HepG2 (cell line): ENCODE data around the gene DRC3. TPM values are rescaled to one million over a fixed set of nuclear protein-coding genes. Genes with fewer than 3 reads are reported as not detected.

Experiments
- ATAC-seq: fragments of 200-7000 bp; cut with Tn5 transposase; 3 replicates; pipeline ENCODE4 v1.9.1; 2020; ENCODE audit warnings: mild to moderate bottlenecking, moderate library complexity
- BruUV-seq: library from RNA; stranded (reverse); fragments of 400-500 nt; replicated peaks from 2 replicates; lab custom pipeline; 2021; lab: Mats Ljungman, UMichigan
- CTCF ChIA-PET: fragments of 300-600 bp; formaldehyde crosslinking; extraction: SDS; loops from one replicate; lab custom pipeline; 2021; ENCODE audit warnings: low total read pairs, inconsistent platforms, low intra/inter-chr PET ratio; lab: Yijun Ruan, JAX
- POLR2A ChIA-PET: fragments of 350-600 bp; sonication (Branson Sonifier 250); formaldehyde crosslinking; loops from one replicate; lab custom pipeline; 2020; ENCODE audit warnings: antibody characterized with exemption, inconsistent platforms; lab: Yijun Ruan, JAX
- DNase-seq: peaks from one replicate; pipeline ENCODE4 v3.0.0-alpha.2; 2015; ENCODE audit warnings: low spot score
- FAIRE-seq: peaks from 3 replicates; lab custom pipeline; 2011; peaks lifted over from hg19 to GRCh38; lab: Jason Lieb, UNC
- H2AFZ ChIP-seq: one replicate; pipeline ENCODE4 v1.6.1; 2011; ENCODE audit warnings: low read length, inconsistent platforms
- H3K27ac ChIP-seq: fragments of 300-600 bp; 3 replicates; pipeline ENCODE4 v1.8.0; 2011; ENCODE audit warnings: mixed run types, mild to moderate bottlenecking, mixed read lengths, low read length, inconsistent platforms; ENCODE audit not compliant: insufficient read depth; ENCODE audit errors: extremely low read length
- H3K27me3 ChIP-seq, 2 experiments: fragments of 200-600 bp in 1 of 2; 2 replicates in 1 of 2; 3 replicates in 1 of 2; pipeline versions ENCODE4 v1.6.0 to v1.8.0; 2011; ENCODE audit warnings: low read length in 2 of 2, mild to moderate bottlenecking in 2 of 2, moderate library complexity in 2 of 2, inconsistent platforms in 1 of 2; ENCODE audit not compliant: insufficient read depth in 2 of 2, control insufficient read depth in 1 of 2
- H3K36me3 ChIP-seq, 2 experiments: fragments of 200-600 bp in 1 of 2; replicated peaks in 1 of 2; 2 replicates in 1 of 2; 3 replicates in 1 of 2; pipeline versions ENCODE4 v1.5.1 to v1.8.0; 2011; ENCODE audit warnings: low read length in 2 of 2, inconsistent platforms in 1 of 2; ENCODE audit not compliant: insufficient read depth in 2 of 2, control insufficient read depth in 1 of 2
- H3K4me1 ChIP-seq: 2 replicates; pipeline ENCODE4 v1.5.1; 2012; ENCODE audit warnings: low read length, inconsistent platforms; ENCODE audit not compliant: insufficient read depth
- H3K4me2 ChIP-seq: 2 replicates; pipeline ENCODE4 v1.6.0; 2011; ENCODE audit warnings: low read depth, low read length, inconsistent platforms
- H3K4me3 ChIP-seq, 3 experiments: fragments of 200-600 bp in 1 of 3; sonication (generic), shearing (Covaris generic) in 1 of 3; replicated peaks in 1 of 3; 2 replicates each; pipeline ENCODE4 v1.5.1; 2011 to 2016; ENCODE audit warnings: low read length in 3 of 3, inconsistent platforms in 2 of 3, low read depth in 2 of 3, mild to moderate bottlenecking in 2 of 3, control low read depth in 1 of 3, mixed read lengths in 1 of 3; ENCODE audit not compliant: insufficient read depth in 1 of 3
- H3K79me2 ChIP-seq: one replicate; pipeline ENCODE4 v1.6.1; 2011; ENCODE audit warnings: low read length, inconsistent platforms; ENCODE audit not compliant: insufficient read depth
- H3K9ac ChIP-seq: 2 replicates; pipeline ENCODE4 v1.6.0; 2011; ENCODE audit warnings: mild to moderate bottlenecking, low read depth, low read length, inconsistent platforms; ENCODE audit not compliant: insufficient read depth
- H3K9me3 ChIP-seq: 2 replicates; pipeline ENCODE4 v1.5.1; 2012; ENCODE audit warnings: mild to moderate bottlenecking, low read length
- H4K20me1 ChIP-seq: 2 replicates; pipeline ENCODE4 v1.6.0; 2011; ENCODE audit warnings: inconsistent platforms, mild to moderate bottlenecking, low read length, moderate library complexity; ENCODE audit not compliant: insufficient read depth
- HMGXB3 ChIP-seq: sonication (generic); formaldehyde crosslinking; IDR thresholded peaks from 2 replicates; pipeline ENCODE4 v1.4.0; 2020; ENCODE audit warnings: missing genetic modification reagents, borderline replicate concordance
- KDM4B ChIP-seq: sonication (generic); formaldehyde crosslinking; IDR thresholded peaks from 2 replicates; pipeline ENCODE4 v1.4.0; 2020; ENCODE audit warnings: missing genetic modification reagents
- KLF16 ChIP-seq, 2 experiments: sonication (generic) in 1 of 2; formaldehyde crosslinking in 1 of 2; IDR thresholded peaks; 2 replicates each; pipeline versions ENCODE4 v1.6.1 to v1.8.0; 2016 to 2023; ENCODE audit warnings: missing genetic modification reagents in 2 of 2, missing compliant biosample characterization in 1 of 2
- NFE2 ChIP-seq: sonication (generic); formaldehyde crosslinking; IDR thresholded peaks from 2 replicates; pipeline ENCODE4 v1.4.0; 2020; ENCODE audit warnings: missing genetic modification reagents
- NR2C2 ChIP-seq: sonication (generic); formaldehyde crosslinking; IDR thresholded peaks from 2 replicates; pipeline ENCODE4 v1.4.0; 2020; ENCODE audit warnings: missing genetic modification reagents, mild to moderate bottlenecking, moderate library complexity, borderline replicate concordance
- POLR2AphosphoS5 ChIP-seq: IDR thresholded peaks from 2 replicates; pipeline ENCODE4 v1.6.1; 2012; ENCODE audit warnings: low read depth, low read length
- SOX5 ChIP-seq: IDR thresholded peaks from 2 replicates; pipeline ENCODE4 v1.6.1; 2016; ENCODE audit warnings: borderline replicate concordance
- XBP1 ChIP-seq: sonication (generic); formaldehyde crosslinking; IDR thresholded peaks from 2 replicates; pipeline ENCODE4 v1.5.0; 2020; ENCODE audit warnings: missing genetic modification reagents
- ZBTB3 ChIP-seq: sonication (generic); formaldehyde crosslinking; IDR thresholded peaks from 2 replicates; pipeline ENCODE4 v1.4.0; 2020; ENCODE audit warnings: low read depth, mild to moderate bottlenecking, moderate library complexity, missing genetic modification reagents, borderline replicate concordance
- ZFAT ChIP-seq: sonication (generic); formaldehyde crosslinking; conservative IDR thresholded peaks from 2 replicates; pipeline ENCODE4 v1.8.1; 2023; ENCODE audit warnings: missing genetic modification reagents, inconsistent platforms
- ZNF20 ChIP-seq: sonication (generic); formaldehyde crosslinking; IDR thresholded peaks from 2 replicates; pipeline ENCODE4 v1.4.0; 2020; ENCODE audit warnings: mild to moderate bottlenecking, moderate library complexity, missing genetic modification reagents
- ZNF446 ChIP-seq: sonication (generic); formaldehyde crosslinking; IDR thresholded peaks from 2 replicates; pipeline ENCODE4 v1.5.0; 2020; ENCODE audit warnings: mild to moderate bottlenecking, missing genetic modification reagents
- ZNF496 ChIP-seq: sonication (generic); formaldehyde crosslinking; IDR thresholded peaks from 2 replicates; pipeline ENCODE4 v1.8.1; 2023; ENCODE audit warnings: mild to moderate bottlenecking, moderate library complexity, missing genetic modification reagents; ENCODE audit not compliant: insufficient replicate concordance
- ZNF766 ChIP-seq: sonication (generic); formaldehyde crosslinking; IDR thresholded peaks from 2 replicates; pipeline ENCODE4 v1.5.0; 2020; ENCODE audit warnings: missing genetic modification reagents, borderline replicate concordance
- ZNF850 ChIP-seq: sonication (generic); formaldehyde crosslinking; conservative IDR thresholded peaks from 2 replicates; pipeline ENCODE4 v1.9.0; 2021; ENCODE audit warnings: mild to moderate bottlenecking, missing genetic modification reagents
- WGBS: methylation state at CpG from one replicate; pipeline ENCODE4 v1.1.6; 2017; ENCODE audit warnings: low lambda C conversion rate; 5-methylcytosine and 5-hydroxymethylcytosine counted together
- in situ Hi-C: cut with HindIII; loops from 2 replicates; pipeline ENCODE4 v1.10.0; 2017; ENCODE audit warnings: low pct_unique_long_range_greater_than_20kb; ENCODE audit not compliant: extremely low pct_ligation_motif_present
- intact Hi-C: fragments of 100-400 bp; cut with micrococcal nuclease; formaldehyde crosslinking; loops from one replicate; pipeline ENCODE4 v1.10.0; 2022; ENCODE audit not compliant: unreplicated experiment
- polyA plus RNA-seq, 8 experiments: library from polyadenylated mRNA; depleted of rRNA in 3 of 8; stranded (reverse) in 7 of 8; unstranded in 1 of 8; fragments of >200 nt; fragmentation: Illumina TruSeq in 4 of 8; extraction: Trizol in 4 of 8; gene quantifications; 2 replicates each; pipeline versions ENCODE4 v1.2.1 to v1.2.3, GENCODE V29; 2011 to 2016; ENCODE audit warnings: low read depth in 4 of 8, missing spikeins in 1 of 8, mixed read lengths in 1 of 8; ENCODE audit not compliant: insufficient read depth in 1 of 8
- total RNA-seq, 5 experiments: library from RNA; depleted of rRNA; stranded (reverse); fragments of >200 nt; fragmentation: Illumina TruSeq; extraction: Trizol; gene quantifications; 2 replicates each; pipeline ENCODE4 v1.2.3, GENCODE V29; 2016; ENCODE audit warnings: low read depth in 1 of 5
- TF ChIP-seq, protein P1 (sequence below): sonication (generic); formaldehyde crosslinking; conservative IDR thresholded peaks from 2 replicates; pipeline ENCODE4 v1.4.0; 2020; ENCODE audit warnings: missing genetic modification reagents

The DRC3 gene
- total and polyA plus RNA-seq, 2 of the 13 experiments (the other 11 are each of a cell fraction or from before 2014, with no cell fraction given): 0.53 to 0.87 TPM

- FAIRE-seq (no peak), ATAC-seq (no peak), DNase-seq (no peak)
- TF ChIP-seq ZBTB3 (no peak), POLR2AphosphoS5 (no peak), KDM4B (no peak), XBP1 (CRISPR knock-in tag) (no peak), HMGXB3 (no peak), ZNF20 (CRISPR knock-in tag) (no peak), NR2C2 (CRISPR knock-in tag) (no peak), ZNF766 (CRISPR knock-in tag) (no peak), NFE2 (no peak), KLF16 (CRISPR knock-in tag; IDR thresholded peaks at IDR 0.05) (no peak), ZNF446 (no peak), ZNF850 (no peak), SOX5 (no peak), ZNF496 (no peak), ZFAT (no peak)
- TF ChIP-seq, protein P1, sequence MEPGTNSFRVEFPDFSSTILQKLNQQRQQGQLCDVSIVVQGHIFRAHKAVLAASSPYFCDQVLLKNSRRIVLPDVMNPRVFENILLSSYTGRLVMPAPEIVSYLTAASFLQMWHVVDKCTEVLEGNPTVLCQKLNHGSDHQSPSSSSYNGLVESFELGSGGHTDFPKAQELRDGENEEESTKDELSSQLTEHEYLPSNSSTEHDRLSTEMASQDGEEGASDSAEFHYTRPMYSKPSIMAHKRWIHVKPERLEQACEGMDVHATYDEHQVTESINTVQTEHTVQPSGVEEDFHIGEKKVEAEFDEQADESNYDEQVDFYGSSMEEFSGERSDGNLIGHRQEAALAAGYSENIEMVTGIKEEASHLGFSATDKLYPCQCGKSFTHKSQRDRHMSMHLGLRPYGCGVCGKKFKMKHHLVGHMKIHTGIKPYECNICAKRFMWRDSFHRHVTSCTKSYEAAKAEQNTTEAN: no peak
- Histone ChIP-seq H3K4me3 (no peak overlapping the region), H2AFZ (no peak overlapping the region), H3K79me2 (no peaks in the 10 kb centered on the region), H3K9ac (no peak overlapping the region), H3K27me3 (no peaks in the 10 kb centered on the region), H3K9me3 (no peaks in the 10 kb centered on the region), H3K27ac (no peak overlapping the region), H3K4me1 (peaks cover 52% of the 10 kb centered on the region), H4K20me1 (no peaks in the 10 kb centered on the region), H3K36me3 (no peaks in the 10 kb centered on the region), H3K4me2 (no peak overlapping the region)
- in situ Hi-C loops: no loop called here
- CTCF ChIA-PET: no interaction called here
- 97% methylated on average over 5 of the region's 5 CpGs for WGBS
- BruUV-seq: no TSS peak
- POLR2A ChIA-PET: no interaction called here
- intact Hi-C loops: loop anchor here (5.0 kb wide), 1 partner anchor 48 kb away; the partner anchor contains the start of genes DRC3 and TOM1L2
Measured at GRCh38 chr17:17924131-17924856, 48.4 kb upstream of the DRC3 start.
